GM21423 (cell line): ENCODE measurements around the gene ZNF428.
"Not testable (repeated sequence)": the region's sequence is repeated elsewhere in the genome, so short reads cannot be mapped to it uniquely, and the experiment has no call there.

Experiments
- ATAC-seq: cut with Tn5 transposase; IDR thresholded peaks from one replicate; pipeline ENCODE4 v1.9.1; 2021; ENCODE audit warnings: mild to moderate bottlenecking, moderate library complexity; ENCODE audit not compliant: unreplicated experiment

Gene ZNF428

DNA sequence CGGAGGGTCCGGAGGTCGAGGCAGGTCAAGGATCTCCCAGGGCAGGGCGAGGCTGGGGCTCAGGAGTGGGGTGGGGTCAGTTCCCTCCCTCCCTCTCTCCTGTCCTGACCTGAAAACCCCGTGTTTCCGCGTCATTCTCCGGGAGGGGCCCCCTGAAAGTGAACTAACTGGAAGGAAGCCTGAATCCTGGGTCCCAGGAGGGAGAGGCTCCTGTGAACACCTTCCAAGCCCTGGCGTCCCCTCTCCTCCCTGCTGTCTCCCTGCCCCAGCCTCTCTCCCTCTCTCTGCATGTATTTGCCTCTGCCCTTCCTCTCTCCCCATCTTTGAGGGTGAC is 21.0 kb upstream of the ZNF428 start:
- ATAC-seq, result no peak

DNA sequence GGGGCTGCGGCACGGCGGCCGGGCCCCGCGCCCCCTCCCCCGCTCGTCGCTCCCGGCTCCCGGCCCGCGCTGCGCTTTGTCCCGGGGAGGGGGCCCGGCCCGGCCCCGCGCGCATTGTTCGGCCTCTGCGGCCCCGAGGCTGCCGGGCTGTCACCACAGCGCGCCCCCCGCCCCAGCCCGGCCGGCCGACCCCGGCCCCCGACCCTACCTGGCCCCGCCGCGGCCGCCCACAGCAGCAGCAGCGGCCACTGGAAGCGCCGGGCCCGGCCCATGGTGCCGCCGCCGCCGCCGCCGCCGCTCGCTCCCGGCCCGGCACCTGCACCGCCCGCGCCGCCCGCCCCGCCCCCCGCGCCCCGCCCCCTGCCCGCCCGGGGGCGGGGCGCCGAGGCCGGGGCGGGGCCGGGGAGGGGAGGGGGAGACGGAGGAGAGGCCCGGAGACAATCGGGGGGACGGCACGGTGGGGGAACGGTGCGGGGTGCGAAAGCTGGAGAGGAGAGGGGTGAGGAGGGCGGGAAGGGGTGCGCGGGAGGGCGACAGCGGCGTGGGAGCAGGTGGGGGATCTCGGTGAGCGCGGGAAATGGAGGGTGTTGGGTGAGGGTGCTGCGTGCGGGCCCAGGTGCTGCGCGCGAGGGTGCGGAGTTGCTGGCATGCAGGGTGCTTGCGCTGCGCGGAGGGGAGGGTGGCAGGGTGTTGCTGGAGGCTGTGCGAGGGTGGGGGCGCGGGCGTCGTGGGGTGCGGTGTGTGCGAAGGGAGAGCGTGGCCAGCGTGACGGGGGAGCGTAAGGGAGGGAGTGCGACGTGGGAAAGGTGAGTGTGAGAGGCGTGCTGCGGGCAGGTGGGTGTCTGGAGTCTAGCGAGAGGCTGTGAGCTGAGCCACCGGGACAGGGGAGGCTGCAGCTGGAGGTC is 20.3 kb upstream of the ZNF428 start, which contains the start of gene CADM4:
TSS of gene CADM4 (minus strand) at position 332 of the 905 bp plus-strand sequence. CDS start at position 272, 60 bp downstream.
- ATAC-seq, result no peak

DNA sequence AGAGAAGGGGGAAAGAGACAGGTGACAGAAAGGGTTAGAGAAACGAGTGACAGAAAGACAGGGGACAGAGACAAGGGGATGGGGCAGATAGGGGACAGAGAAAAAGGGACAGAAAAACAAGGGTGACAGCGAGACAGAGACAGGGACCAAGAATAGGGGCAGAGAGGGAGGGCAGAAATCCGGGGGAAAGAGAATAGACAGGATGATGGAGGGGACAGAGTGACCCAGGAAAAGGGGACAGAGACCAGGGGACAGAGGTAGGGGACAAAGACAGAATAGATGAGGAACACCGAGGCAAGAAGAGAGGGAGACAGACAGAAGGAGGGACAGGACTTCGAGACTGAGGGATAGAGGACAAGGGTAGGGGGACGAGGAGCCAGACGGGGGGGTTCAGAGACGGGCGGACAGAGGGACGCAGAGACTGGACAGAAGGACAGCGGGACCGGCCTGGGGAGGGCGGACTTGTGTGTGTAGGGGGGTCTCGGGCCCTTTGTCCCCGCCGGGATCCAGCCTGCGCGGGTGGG is 19.6 kb upstream of the ZNF428 start:
- no peak for ATAC-seq

DNA sequence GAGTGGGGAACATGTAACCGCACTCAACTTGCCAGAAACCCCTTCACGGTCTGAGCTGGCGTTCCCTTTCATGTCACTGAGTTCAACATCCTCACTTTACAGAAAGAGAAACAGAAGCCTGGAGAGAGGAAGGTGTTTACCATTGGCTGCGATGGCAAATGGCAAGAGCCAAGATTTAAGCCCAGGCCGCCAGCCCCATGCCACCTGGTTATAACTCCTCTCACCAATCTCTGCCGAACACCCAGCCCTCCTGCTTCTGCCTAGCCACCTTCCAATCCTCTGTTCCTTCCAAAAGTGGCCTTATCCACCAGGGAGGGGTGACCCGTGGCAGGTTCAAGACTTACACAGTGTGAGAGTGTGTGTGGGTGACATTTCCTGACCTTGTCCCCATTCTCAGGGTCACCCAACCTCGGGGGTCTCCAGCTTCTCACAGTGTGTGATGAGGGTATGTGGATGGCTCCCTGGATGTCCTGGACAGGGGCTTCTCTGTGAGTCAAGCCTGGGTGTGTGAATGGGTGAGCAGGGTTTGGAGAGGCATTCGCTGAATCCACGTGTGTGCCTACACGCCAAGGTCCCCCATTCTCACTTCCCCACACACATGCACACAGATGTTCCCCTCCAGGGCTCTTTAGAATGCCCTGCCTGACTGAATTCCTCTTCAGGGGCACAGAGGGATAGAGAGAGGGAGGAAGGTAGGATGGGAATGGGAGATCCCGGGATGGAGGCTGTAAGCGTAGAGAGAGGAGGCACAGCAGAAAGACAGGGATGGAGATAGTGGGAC is 19.0 kb upstream of the ZNF428 start:
- no peak for ATAC-seq

DNA sequence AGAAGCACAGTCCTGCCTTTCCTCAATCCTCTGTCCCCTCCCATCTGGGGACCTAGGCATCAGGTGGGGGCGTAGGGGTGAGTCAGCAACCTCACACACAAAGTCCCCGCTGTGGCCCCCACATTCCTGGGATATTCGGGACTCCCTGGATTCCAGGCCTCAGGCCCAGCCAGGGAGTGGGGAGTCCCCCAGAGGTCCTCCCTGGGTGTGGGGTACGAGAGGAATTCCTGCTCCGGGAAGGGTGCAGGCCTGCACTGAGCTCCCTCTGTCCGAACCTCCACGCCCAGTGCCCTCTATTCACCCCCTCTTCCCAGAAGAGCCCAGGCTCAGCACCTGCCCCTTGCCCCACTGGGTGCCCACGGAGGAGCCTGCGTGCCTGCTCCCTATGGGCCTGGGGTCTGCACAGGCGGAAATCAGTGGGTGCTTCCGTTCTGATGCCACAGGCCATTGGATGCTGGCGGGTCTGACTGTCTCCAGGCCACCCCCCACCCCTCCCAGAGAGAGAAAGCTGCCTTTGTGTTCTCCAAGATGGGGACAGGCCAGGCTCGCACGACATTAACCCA is 16.8 kb upstream of the ZNF428 start:
- ATAC-seq, result no peak

DNA sequence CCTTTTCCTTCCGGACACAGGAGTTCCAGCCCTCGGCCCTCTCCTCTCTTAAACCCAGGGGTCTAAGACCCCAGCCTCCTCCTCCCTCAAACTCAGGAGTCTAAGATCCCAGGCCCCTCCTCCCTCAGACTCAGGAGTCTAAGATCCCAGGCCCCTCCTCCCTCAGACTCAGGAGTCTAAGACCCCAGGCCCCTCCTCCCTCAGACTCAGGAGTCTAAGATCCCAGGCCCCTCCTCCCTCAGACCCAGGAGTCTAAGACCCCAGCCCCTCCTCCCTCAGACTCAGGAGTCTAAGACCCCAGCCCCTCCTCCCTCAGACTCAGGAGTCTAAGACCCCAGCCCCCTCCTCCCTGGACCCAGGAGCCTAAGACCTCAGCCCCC is 16.1 kb upstream of the ZNF428 start:
- ATAC-seq, result not testable (repeated sequence)

DNA sequence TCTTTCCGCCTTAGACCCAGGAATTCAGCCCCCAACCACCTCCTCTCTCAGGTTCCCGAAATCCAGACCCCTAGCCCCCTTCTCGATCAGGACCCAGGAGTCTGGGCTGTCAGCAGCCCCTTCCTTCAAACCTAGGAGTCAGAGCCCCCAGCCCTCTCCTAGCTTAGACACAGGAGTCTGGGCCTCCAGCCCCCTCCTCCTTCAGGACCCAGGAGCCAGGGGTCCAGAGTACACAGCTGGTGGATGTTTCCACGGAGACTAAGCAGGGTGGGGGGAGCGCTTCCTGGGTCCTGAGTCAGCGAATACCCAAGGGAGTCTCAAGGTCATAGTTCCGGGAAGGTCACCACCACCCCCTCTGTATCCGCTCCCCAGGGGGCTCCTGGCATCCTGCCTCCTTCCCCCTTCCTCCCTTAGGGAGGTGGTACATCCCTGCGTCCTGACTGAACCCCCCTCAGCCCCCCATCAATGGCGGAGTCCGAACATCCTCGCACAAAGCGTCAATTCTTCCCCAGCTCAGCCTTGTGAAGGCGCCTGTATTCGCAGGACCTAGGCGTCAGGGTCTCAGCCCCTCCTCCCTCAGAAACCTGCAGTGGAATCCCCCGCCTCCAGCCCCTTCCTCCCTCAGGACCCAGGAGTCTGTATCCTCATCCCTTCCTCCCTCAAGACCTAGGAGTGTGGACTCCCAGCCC is 15.6 kb upstream of the ZNF428 start:
- ATAC-seq, result no peak

DNA sequence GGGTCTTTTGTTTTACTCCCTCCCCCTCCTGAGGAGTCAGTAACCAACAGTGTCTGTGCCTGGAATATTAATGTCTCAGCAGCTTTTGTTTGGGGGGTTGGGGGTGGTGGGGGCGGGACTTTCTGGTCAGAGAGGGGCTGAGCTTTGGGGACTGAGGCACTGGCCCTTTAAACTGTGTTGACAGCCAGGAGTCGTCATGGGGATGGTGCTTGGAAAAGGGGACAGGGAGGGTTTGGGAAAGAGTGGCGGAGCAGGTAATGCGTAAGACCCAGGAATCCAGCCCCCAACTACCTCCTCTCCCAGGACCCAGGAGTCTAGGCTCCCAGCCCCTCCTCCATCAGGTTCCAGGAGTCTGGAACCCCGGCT is 15.1 kb upstream of the ZNF428 start:
- no peak for ATAC-seq

DNA sequence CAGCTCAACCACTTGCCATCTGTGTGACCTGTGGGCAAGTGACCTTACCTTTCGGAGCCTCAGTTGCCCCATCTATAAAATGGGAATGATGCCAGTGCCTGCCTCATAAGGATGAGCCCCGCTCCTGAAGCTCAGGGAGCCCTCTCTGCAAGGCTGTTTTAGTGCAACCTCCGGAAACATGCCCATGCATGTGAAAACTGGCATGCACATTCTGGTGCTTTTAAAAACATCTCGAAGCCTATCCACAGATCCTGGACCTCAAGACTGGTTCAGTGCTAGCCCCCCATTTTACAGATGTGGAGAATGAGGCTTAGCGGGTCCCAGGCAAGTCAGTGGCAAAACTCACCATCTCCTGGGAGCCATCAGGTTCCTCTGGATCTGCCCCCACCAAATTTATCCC is 14.6 kb upstream of the ZNF428 start:
- ATAC-seq, result no peak

DNA sequence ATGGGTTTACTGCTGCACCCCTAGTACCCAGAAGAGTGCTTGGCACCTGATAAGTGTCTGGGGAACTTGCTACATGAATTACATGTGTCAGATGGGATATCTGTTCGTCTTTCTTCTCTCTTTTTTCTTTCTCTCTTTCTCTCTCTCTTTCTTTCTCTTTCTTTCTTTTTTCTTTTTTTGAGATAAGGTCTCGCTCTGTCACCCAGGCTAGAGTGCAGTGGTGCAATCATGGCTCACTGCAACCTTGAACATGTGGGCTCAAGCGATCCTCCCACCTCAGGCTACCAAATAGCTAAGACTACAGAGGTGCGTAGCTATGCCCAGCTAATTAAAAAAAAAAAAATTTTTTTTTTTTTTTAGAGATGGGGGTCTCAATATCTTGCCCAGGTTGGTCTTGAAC is 14.1 kb upstream of the ZNF428 start:
- no peak for ATAC-seq

DNA sequence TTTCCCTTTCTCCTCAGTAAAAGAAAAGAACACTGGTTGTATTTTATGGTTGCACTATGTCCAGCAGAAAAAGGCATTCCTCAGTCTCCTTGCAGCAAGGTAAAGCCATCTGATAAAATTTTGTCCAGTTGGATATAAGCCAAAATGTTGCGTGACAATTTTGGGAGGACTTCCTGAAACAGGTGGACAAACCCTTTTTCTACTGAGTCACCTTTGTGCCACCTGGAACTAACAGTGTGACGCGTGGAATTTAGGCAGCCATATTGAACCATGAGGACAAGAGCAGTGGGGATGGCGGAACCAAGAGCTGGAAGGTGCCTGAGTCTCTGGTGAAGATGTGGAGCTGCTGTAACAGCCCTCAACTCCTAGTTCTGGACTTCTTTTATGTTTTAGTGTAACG is 12.1 kb upstream of the ZNF428 start:
- no peak for ATAC-seq

DNA sequence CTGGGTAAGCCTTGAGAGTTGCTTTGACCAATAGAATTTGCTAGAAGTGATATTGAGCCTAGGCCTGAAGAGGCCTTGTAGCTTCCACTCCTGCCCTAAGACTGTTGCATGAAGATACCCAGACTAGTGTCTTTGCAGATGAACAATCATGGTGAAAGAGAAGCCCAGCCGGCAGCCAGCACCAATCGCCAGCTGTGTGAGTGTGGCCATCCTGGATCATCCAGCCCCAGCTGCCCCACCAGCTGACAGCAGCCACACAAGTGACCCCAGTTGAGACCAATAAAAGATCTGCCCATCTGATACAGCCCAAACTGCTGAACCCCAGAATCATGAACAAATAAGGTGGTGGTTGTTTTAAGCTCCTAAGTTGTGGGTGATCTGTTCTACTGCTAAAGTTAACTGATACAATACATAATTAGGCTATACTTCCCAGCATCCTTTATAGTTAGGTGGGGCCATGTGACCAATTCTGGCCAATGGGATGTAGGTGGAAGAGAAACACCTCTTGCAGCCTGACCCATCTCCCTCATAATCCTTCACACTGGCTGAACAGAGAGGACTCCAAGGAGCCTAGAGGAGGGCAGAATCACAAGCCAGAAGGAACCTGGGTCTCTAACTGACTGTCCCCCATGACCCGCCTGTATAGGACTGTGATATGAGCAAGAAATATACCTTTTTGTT is 9.4 kb upstream of the ZNF428 start:
- ATAC-seq, result no peak

DNA sequence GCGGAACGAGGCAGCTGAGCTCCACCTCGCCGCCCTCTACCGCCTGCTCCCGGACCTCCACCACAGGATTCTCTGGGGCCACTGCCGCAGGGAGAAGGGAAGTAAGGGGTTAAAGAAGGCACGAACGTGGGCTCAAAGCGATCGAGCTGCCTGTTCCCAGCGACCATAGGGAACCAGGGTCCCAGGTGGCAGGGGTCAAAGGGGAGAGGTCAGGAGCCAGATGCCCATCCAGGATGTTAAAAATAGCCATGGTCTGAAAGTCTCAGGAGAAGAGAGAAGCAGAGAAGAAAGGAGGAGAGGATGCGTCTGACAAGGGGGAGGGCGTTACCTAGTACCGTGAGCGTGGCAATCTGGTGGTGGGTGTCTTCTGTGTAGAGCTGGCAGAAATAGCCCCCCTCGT is 7.4 kb upstream of the ZNF428 start:
- no peak for ATAC-seq

DNA sequence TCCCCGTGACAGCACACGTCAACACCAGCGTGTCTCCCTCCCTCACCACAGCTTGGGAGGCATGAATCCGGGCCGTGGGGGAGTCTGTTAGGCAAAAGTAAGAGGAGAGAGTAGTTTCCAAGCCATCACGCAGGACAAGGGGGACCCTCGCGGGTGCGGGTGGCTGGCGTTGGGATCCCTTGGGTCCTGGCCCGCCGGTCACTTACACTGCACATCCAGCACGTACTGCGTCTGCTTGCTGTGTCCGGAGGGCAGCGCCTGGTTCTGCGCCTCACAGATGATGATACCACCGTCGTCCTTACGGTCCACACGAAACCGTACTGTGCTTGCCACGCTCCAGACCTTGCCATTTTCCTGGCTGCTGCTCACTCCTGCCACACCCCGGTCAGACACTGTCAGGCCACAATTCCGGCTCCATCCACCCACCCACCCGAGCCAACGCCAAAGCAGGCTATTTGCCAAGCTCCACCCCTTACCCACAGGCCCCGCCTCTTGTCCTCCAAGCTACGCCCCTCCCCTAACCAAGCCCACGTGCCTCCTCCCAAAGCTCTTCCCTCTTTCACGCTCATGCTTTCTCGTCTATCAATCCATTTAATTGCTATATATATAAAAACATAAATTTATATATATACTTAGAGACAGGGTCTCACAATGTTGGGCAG is 6.6 kb upstream of the ZNF428 start:
- ATAC-seq, result no peak

DNA sequence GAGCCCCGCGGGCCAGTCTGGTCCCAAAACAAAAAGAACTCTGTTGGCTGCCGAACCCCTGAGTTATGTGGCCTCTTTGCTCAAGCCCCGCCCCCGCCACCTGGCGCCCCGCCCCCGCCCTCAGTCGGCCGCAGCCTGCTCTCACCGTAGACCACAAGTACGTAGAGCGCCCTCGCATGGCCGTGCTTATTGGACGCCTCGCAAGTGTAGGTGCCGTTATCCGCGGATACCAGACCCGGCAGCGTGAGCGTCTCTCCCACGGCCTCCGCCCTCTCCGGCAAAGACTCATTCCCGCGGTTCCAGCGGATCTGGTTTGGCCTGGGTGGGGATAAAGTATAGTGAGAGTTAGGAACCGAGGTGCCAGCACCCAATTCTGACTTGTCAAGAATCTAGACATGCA is 5.5 kb upstream of the ZNF428 start:
- no peak for ATAC-seq

DNA sequence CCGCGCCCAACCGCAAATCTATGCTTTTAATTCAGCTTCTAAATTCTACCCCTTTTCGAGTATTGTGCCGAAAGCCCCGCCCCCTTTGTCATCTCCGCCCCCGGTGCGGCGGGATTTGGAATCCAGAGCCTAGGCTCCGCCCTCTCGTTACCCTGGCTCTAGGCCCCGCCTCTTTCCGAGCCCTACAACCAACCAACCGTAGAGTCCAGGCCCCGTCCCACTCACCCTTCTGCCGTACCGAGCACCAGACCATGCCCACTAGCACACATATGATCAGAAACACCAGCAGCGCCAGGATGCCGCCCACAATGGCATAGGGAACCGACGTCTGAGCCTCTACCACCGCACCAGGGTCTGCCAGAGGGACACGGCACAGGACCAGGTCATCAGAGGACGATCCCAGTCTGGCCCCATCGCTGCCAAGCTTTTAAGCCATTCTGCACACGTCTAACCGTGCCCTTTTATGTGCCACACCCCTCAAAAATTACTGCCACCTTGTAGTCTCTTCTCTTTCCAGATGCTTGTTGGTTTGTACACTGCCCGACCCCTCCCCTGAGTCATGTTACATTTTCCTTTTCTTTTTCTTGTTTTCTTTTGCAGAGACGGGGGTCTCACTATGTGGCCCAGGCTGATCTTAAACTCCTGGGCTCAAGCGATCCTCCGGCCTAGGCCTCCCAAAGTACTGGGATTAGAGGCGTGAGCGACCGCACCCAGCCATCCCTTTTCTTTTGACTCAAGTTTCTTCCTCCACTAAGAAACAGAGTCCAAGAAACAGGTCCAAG is 4.7 kb upstream of the ZNF428 start:
- no peak for ATAC-seq

DNA sequence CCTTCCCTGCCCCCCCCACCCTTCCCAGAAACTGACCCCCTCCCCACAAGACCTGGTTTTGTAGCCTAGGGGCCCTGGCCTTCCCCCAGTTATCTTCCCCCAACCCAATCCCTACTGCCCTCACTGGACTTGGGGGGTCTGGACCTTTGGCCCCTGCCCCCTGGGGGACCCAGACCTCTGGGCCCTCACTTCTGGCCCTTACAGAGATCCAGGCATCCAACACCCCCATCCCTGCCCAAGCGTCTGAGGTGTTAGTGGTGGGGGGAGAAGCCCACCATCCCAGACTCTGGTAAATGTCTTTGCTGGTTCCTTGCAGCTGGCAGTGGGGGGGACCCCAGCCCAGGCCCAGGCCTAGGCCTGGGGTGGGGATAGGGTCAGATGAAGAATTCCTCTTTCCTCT is 3.5 kb upstream of the ZNF428 start:
- no peak for ATAC-seq

DNA sequence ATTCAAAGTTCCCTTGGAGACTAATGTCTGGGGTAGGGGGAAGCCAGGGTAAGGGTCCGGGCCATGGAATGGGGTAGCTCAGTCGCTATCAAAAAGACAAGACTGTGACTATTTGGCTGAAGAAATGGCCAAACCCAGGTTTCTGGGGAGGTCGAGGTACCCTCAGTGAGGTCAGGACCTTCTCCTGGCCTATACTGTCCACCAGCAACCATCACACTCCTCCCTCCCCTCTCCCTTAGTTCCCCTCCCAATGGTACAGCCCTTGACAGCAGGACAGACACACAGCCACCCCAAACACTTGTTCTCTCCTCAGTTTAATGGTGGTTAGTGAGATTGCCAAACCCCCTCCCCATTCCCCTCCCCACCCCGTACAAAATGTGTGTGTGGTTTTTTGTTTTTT is 2.6 kb upstream of the ZNF428 start:
- no peak for ATAC-seq
